ENCODE results near the gene RFTN1.

The RFTN1 gene

GRCh38 chr3:16374935-16375245 is 138.6 kb downstream of the RFTN1 start:
- no peak for DNase-seq (ENCODE audit: low spot score)
- in situ Hi-C loops (cut with MboI; ENCODE audit: low pct_unique_long_range_greater_than_20kb, low sequenced_read_pairs, unreplicated experiment) = no loop called here
- no peak for TF ChIP-seq CTCF (IDR thresholded peaks at IDR 0.05; ENCODE audit: extremely low read depth, insufficient read depth, missing control alignments)

- in situ Hi-C loops (cut with MboI; ENCODE audit: low pct_unique_long_range_greater_than_20kb, low sequenced_read_pairs, unreplicated experiment) = no loop called here
- no peak for DNase-seq (ENCODE audit: low spot score)
- TF ChIP-seq CTCF (IDR thresholded peaks at IDR 0.05; ENCODE audit: extremely low read depth, insufficient read depth, missing control alignments) = no peak
Observed at GRCh38 chr3:16374047-16374934, 139.2 kb downstream of the RFTN1 start.

DNA sequence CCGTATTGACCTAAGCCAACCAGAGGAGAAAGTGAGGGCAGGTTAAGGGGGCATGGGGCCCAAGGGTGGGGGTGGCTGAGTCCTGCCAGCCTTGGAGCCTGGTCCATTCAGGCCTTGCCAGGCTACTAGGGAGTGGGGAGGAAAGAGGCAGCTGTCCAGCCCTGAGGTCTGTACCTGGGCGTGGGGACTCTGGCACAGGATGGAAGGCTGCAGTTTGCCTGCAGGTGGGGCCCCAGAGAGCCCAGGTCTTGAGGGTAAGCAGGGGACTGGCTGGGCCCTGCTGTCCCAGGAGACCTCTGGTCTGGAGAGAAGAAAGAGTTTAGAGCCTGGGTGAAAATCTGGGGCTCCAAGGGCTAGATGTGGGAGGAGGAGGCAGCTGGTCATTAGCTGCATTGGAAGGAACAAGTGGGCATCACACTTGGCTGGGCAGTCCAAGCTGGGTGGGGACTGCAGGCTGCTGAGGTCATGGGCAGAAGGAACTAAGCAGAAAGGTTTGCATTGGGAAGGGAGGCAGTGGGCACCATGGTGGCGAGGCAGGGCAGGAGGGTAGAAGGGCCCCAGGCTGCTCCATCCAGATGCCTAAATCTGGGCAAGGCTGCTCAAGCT is 140.1 kb downstream of the RFTN1 start:
- peak; percentile 24 for TF ChIP-seq CTCF (IDR thresholded peaks at IDR 0.05; ENCODE audit: extremely low read depth, insufficient read depth, missing control alignments)
- in situ Hi-C loops (cut with MboI; ENCODE audit: low pct_unique_long_range_greater_than_20kb, low sequenced_read_pairs, unreplicated experiment) = no loop called here
- DNase-seq (ENCODE audit: low spot score) = no peak

GRCh38 chr3:16372362-16373292 is 140.9 kb downstream of the RFTN1 start:
- DNase-seq (ENCODE audit: low spot score) = no peak

GRCh38 chr3:16370872-16371740 is 142.4 kb downstream of the RFTN1 start:
- in situ Hi-C loops (cut with MboI; ENCODE audit: low pct_unique_long_range_greater_than_20kb, low sequenced_read_pairs, unreplicated experiment) = no loop called here

More at GRCh38 chr3:16372362-16373292, 140.9 kb downstream of the RFTN1 start:
- no peak for TF ChIP-seq CTCF (IDR thresholded peaks at IDR 0.05; ENCODE audit: extremely low read depth, insufficient read depth, missing control alignments)
- in situ Hi-C loops (cut with MboI; ENCODE audit: low pct_unique_long_range_greater_than_20kb, low sequenced_read_pairs, unreplicated experiment) = no loop called here

More at GRCh38 chr3:16370872-16371740, 142.4 kb downstream of the RFTN1 start:
- no peak for TF ChIP-seq CTCF (IDR thresholded peaks at IDR 0.05; ENCODE audit: extremely low read depth, insufficient read depth, missing control alignments)
- peak; percentile 23 for DNase-seq (ENCODE audit: low spot score)

Data from GM13977 (cell line).